ENCODE results near the gene ARID5A. TPM values are rescaled to one million over a fixed set of nuclear protein-coding genes. Genes with fewer than 3 reads are reported as not detected.

ARID5A gene
- total RNA-seq, 1 donor from 2014 or later: 9.4 TPM

DNA sequence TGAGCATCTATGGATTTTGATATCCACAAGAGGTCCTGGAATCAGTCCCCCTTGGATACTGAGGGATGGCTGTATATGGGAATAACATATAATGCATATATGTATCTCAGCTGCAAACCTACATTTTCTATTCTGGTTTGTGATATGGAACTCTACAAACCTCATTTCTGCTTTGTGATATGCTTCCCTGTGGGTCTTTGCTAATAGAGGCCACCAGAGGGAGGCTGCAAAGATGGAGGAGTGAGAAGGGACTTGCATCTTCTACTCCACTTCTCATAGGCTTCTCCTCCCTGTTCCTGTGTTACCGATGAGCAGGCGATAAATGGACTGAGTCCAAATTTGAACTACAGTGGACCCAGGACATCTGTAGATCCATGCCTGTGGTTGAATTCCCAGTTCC, 37.8 kb downstream of the ARID5A start:
- DNase-seq (no peak), ATAC-seq (ENCODE audit: poor library complexity) (no peak)
- intact Hi-C loops (cut with DNase I): no loop called here

DNA sequence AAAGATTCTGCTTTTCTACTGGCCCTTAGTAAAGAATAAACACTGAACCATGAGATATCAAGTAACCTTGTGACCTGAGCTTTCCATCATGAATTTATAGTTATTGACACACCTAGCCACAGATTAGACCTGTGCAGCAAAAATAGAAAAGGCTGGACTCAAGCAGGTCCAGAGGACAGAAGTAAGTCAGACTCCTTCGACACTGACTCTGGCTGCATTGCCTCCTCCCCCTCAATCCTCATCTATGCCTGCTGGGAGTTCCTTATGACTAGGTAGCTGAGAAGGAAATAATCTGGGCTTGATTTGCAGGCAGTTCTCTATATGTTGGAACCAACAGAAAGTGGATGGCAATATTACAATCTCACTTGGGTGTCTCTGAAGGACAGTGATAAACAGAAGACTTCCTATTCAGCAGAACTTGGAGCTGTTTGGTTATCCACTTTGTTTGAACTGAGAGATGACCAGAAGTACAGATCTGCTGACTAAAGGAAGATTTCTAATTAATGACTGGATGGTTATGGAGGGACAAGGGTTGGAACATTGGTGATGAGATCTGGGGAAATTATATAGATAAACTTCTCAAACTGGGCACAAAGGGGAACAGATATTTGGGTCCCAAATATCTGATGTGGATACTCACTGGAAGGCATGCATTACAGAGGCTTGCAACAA, 39.4 kb downstream of the ARID5A start:
- ATAC-seq (ENCODE audit: poor library complexity): no peak

DNA sequence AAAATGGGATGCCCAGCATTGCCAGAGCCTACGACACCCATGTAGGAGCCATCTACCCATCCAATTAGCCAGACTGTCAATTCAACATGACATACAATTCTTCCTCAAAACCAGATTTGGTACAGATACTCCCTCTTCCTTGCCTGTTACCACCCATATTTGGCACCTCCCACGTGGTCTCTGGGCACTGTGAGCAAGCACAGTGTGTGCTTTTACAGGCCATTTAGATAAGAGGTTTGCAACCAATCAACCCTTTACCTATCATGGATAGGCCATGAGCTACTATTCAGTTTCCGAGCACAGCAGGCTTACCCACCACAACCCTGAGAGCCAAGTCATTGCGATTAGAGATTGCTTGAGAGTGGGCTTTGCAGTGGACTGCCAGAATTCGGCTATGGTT, 40.9 kb downstream of the ARID5A start:
- DNase-seq (no peak), ATAC-seq (ENCODE audit: poor library complexity) (no peak)
- intact Hi-C loops (cut with DNase I): no loop called here

More for the DNA sequence above, 39.4 kb downstream of the ARID5A start:
- intact Hi-C loops (cut with DNase I): no loop called here
- DNase-seq: no peak

DNA sequence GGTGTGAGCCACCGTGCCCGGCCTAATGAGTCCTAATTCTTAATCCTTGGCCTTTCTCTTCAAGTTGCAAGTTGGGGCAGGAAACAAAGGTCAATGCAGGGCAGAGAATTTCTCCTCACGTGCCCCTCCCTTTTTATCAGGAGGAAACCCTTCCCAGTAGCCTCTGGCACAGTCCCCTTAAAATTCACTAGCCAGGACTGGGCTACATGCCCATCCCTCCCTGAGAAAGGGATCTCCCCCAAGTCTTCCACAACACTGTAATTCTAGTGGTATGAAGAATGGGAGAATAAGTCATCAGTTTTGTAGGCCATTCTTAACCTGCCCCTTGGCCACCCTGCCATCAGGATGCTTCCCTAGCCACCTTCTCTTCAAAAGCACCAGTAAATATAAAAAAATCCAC, 42.2 kb downstream of the ARID5A start:
- DNase-seq (no peak), ATAC-seq (ENCODE audit: poor library complexity) (no peak)
- intact Hi-C loops (cut with DNase I): no loop called here

DNA sequence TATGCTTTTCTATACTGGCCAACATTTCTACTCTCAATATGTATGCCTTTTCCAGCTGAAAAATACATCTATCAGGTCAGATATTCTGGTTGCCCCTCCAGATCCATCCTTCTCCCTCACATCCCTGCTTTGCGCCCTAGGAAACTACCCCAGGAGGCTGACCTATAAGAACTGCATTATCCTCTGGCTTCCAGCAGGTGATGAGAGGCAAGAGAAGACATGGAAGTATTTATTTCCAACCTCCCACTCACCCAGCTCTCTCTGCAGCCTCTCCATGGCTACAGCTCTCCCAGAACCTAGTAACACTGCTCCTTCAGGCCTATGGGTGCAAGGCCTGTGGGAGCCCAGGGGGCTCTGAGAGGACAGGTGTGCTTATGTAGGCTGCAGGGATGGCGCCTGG, 42.9 kb downstream of the ARID5A start:
- no peak for ATAC-seq (ENCODE audit: poor library complexity)
- intact Hi-C loops (cut with DNase I): no loop called here
- DNase-seq: no peak

DNA sequence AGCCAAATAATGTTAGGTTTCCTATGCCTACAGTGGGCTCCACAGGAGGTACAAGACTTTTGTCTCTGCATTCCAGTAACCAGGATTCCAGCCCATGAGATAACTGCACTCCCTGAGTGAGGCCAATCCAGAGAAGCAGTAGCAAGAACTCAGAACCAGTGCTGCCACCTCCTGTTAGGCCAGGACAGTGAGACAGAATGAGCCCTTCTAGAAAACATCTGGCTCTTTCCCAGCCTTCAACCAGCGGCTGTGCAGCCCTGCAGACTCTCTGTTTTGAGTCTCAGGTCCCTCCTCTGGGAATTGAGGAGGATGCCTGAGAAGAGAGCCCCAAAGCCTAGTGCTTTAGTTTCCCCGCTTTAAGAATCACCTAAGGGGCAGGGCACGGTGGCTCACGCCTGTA, 44.2 kb downstream of the ARID5A start:
- intact Hi-C loops (cut with DNase I): no loop called here
- peak; percentile 39 for ATAC-seq (ENCODE audit: poor library complexity)
- no peak for DNase-seq

DNA sequence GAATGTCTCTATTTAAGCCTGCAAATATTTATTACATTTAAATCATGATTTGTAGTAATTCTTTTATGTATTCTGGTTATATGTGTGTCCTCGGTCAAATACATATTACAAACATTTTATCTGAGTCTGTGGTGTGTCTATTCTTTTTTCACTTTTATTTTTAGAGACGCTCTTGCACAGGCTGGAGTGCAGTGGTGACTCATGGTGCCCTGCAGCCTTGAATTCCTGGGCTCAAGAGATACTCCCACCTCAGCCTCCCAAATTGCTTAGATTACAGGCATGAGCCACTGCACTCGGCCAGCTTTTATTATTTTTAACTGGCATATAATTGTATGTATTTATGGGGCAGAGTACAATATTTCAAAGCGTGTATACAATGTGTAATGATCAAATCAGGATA, 47.5 kb downstream of the ARID5A start:
- no peak for DNase-seq
- intact Hi-C loops (cut with DNase I): no loop called here
- no peak for ATAC-seq (ENCODE audit: poor library complexity)

DNA sequence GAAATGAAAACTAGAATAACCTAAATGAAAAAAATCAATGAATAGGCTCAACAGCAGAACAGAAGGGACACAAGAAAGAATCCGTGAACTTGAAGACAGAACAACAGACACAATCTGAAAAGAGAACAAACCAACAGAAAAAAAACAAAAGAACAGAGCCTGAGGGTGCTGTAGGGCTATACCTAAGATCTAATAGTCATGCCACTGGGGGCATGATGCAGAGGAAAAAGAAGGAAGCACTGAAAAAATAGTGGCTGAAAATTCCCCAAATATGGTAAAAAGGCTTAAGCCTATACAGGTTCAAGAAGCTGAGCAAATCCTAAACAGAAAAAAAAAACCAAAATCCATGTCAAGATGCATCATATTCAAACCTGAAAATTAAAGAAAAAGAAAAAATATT, 51.3 kb downstream of the ARID5A start:
- DNase-seq: no peak
- intact Hi-C loops (cut with DNase I): no loop called here
- no peak for ATAC-seq (ENCODE audit: poor library complexity)

DNA sequence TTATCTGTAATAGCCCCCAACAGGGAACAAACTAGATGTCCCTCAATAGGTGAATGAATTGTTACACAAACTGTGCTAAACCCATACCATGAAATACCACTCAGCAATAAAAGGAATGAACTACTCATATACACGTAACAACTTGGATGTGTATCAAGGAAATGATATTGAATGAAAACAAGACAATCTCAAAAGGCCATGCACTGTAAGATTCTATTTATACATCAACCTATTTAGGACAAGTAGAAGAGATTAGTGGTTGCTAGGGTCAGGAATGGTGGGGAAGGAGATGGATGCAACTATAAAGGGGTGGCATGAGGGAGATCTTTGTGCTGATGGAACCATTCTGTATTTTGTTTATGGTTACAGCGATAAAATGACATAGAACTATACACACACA, 54.5 kb downstream of the ARID5A start:
- intact Hi-C loops (cut with DNase I): no loop called here
- no peak for DNase-seq
- peak; percentile 38 for ATAC-seq (ENCODE audit: poor library complexity)

DNA sequence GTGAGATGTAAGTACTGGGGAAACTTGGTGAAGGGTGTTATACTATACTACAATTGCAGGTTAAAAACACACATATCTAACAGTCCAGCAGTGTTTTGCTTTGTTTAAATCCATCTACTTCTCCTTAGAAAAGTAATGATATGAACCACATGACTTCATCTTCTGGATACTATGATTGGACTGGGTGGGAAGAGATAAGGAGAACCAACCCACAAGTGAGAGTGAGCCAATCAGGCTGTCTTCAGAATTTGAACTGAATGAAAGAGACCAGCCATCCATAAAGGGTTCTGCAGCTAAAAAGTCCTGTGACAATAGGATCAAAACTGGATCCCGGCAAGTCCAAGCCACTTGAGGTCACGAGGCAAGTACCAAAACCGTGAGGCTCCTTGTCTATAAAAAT, 54.9 kb downstream of the ARID5A start:
- DNase-seq (no peak), ATAC-seq (ENCODE audit: poor library complexity) (no peak)
- intact Hi-C loops (cut with DNase I): no loop called here

DNA sequence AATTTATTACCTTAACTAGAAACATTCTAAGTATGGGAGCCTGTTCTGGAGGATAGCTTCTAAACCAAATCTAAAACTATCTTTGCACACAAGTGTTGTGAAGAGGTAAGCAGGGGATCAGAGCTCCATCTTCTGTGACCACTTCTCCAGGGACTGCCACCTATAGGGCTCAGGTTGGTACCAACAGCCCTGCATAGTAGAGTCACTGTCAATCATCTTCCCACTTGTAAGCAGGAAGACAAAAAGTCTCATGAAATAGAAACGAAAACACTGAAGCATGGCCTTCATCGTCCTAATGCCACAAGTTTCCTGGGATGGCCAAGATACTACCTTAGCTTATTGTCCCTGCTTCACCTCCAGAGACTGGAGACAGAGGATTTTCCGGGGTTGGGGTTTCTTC, 57.7 kb downstream of the ARID5A start:
- no peak for DNase-seq
- no peak for ATAC-seq (ENCODE audit: poor library complexity)
- intact Hi-C loops (cut with DNase I): no loop called here

DNA sequence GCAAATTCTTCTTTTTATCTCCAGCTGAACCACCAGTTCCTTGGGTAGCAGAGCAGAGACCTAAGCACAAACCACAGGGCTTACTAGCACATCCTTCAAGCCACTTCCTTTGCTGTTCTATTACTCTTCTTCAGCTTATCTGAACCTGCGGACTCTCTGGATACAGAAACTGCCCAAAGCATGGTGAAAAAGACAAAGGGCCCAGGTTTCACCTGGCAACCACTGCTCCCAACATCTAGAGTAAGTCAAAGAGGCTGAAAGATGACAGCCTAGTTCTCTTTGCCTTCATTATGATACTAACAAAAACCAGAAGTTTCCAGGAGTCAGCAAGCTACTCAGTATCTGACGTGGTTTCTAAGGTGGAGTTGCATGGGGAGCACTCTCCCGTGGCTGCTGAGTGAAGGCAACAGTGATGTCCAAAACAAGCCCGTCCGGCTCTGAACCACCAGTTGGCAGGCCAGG, 58.2 kb downstream of the ARID5A start:
- ATAC-seq (ENCODE audit: poor library complexity): no peak
- intact Hi-C loops (cut with DNase I): no loop called here
- no peak for DNase-seq

DNA sequence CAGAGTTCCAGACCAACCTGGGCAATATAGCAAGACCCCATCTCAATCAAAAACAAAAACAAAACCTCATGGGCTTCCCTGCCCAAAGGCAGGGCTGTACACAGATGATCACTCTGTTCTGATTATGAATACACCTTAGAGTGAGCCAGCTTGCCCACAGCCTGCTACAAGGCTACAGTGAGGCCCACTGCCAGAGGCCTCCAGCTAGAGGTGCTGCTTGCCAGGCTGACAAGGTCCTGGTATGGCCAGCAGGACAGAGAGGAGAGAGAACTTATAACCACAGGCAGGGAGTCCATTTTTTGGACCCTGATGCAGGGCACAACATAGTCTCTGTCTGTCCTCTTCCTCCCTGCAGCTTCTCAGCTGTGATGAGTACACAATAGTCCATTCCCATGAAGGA, 60.0 kb downstream of the ARID5A start:
- ATAC-seq (ENCODE audit: poor library complexity) (peak; percentile 38), DNase-seq (no peak)
- intact Hi-C loops (cut with DNase I): no loop called here

DNA sequence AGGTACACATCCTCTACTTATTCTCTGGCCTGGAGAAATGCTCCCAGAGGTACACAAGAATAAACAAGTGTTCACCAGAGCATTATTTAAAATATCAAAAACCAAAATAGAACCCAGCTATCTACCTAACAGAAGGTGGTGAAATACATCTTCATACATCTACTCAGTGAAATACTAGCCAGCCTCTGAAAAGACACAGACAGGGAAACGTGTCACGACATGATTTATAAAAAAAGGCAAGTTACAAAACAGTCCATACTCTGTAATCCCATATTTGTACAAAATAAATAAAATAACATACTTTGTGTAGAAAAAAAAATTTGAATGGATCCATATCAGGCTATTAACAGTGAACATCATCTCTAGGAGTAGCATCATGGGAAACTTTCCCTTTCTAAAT, 63.4 kb downstream of the ARID5A start:
- intact Hi-C loops (cut with DNase I): no loop called here
- ATAC-seq (ENCODE audit: poor library complexity) (no peak), DNase-seq (no peak)

DNA sequence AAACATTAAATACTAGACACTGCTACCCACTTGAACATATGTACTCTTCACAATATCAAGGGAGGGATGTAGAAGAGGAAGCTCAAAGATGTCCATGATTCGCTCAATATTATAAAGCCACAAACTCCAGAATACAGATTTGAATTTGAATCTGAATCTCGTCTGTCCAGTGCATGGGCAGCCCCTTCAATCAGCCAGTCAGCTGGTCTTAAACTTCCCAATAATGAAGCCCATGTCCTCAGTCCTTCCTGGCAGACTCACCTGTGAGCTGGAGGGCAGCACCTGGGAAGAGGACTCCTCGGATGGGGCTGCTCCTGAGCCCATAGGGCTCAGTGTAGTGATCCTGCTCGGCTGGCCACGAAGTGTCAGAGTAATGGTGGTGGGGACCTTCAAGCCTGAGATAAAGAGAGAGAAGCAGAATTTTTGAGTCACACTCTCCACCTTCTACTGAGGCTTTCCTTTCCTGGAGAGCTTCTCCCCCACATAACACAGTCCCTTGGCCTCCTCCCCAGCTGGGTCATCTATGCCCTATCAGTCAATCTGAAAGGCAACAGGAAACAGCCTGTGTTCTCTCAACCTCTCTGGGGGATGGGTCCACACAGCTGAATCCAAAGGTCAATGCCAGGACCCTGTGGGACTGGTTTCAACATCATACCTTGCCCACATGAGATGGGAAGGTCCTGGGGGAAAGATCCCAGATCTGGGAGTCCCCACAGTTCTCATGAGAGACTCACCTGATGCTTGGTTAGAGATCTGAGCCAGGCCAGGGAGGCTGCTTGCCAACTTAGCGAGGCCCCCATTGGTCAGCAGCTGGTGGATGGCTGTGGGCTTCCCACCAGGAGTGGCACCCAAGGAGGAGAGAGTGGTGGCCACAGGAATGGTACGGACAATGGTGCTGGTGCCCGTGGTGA, 65.1 kb downstream of the ARID5A start:
- intact Hi-C loops (cut with DNase I): no loop called here
- no peak for DNase-seq
- no peak for ATAC-seq (ENCODE audit: poor library complexity)

Other genes with a start within 250 kb of the ARID5A start
- gene SNRNP200, start 231.2 kb upstream of the ARID5A start, total RNA-seq: 50.1 TPM
- gene ITPRIPL1, start 211.4 kb upstream of the ARID5A start, total RNA-seq: 1.0 TPM
- gene NCAPH, start 201.0 kb upstream of the ARID5A start, total RNA-seq: 0.70 TPM
- gene NEURL3, start 31.4 kb upstream of the ARID5A start, total RNA-seq: not detected
- 31.8 TPM for gene KANSL3, start 101.6 kb downstream of the ARID5A start, total RNA-seq
- gene FER1L5, start 106.0 kb downstream of the ARID5A start, total RNA-seq: not detected
- 25.7 TPM for gene LMAN2L, start 203.3 kb downstream of the ARID5A start, total RNA-seq
- gene CNNM4, start 224.2 kb downstream of the ARID5A start, total RNA-seq: 31.4 TPM